Measurements from ENCODE around the gene SEMA7A. TPM values are rescaled to one million over a fixed set of nuclear protein-coding genes. Genes with fewer than 3 reads are reported as not detected.
A peak's percentile ranks its signal among the peaks of the same experiment; 100 is the strongest.

The SEMA7A gene
- total RNA-seq, 1 experiment from 2014 or later = 74.8 TPM

DNA sequence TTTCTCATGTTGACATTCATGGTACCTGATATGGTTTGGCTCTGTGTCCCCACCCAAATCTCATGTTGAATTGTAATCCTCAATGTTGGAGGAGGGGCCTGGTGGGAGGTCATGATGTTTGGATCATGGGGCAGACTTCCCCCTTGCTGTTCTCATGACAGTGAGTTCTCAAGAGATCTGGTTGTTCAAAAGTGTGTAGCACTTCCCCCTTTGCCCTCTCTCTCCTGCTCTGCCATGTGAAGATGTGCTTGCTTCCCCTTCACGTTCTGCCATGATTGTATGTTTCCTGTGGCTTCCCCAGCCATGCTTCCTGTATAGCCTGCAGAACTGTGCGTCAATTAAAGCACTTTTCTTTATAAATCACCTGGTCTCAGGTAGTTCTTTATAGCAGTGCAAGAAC is 30.5 kb upstream of the SEMA7A start:
- no TSS peak for BruUV-seq (replicated peaks)
- no peak for DNase-seq
- no peaks in the 10 kb centered on the region for H3K27me3 Mint-ChIP-seq (ENCODE audit: unreplicated experiment)
- CTCF ChIA-PET = no interaction called here
- TF ChIP-seq, protein P1, sequence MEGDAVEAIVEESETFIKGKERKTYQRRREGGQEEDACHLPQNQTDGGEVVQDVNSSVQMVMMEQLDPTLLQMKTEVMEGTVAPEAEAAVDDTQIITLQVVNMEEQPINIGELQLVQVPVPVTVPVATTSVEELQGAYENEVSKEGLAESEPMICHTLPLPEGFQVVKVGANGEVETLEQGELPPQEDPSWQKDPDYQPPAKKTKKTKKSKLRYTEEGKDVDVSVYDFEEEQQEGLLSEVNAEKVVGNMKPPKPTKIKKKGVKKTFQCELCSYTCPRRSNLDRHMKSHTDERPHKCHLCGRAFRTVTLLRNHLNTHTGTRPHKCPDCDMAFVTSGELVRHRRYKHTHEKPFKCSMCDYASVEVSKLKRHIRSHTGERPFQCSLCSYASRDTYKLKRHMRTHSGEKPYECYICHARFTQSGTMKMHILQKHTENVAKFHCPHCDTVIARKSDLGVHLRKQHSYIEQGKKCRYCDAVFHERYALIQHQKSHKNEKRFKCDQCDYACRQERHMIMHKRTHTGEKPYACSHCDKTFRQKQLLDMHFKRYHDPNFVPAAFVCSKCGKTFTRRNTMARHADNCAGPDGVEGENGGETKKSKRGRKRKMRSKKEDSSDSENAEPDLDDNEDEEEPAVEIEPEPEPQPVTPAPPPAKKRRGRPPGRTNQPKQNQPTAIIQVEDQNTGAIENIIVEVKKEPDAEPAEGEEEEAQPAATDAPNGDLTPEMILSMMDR (IDR thresholded peaks at IDR 0.05; ENCODE audit: unreplicated experiment) = no peak
- intact Hi-C loops (cut with micrococcal nuclease; ENCODE audit: unreplicated experiment) = no loop called here
- peaks cover 26% of the 10 kb centered on the region for H3K4me1 Mint-ChIP-seq (ENCODE audit: low read depth, unreplicated experiment)
- no peak overlapping the region for H3K27ac Mint-ChIP-seq (ENCODE audit: unreplicated experiment)
- H3K9me3 Mint-ChIP-seq (ENCODE audit: low read depth, unreplicated experiment) = peaks cover 9% of the 10 kb centered on the region
- peaks cover 19% of the 10 kb centered on the region for H3K36me3 Mint-ChIP-seq (ENCODE audit: insufficient read depth, unreplicated experiment)
- H3K4me3 Mint-ChIP-seq (ENCODE audit: low read depth, unreplicated experiment) = no peak overlapping the region

DNA sequence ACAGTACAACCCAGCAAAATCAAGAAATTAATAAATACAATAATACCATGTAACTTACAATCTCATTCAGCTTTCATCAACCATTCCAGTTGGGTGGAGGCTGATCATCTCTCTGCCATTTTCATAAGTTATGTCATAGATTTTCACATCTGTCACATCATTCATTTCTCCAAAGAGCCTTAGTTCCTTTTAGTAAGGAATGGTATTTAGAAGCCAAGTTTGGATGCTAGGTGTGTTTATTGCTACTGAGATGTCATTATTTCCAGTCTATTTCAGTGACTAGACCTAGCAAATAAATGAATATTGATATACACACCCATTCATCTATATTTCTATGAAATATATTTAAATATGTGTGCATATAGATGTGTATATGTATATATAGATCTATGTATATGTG is 29.9 kb upstream of the SEMA7A start:
- CTCF ChIA-PET = no interaction called here
- TF ChIP-seq, protein P1 (IDR thresholded peaks at IDR 0.05; ENCODE audit: unreplicated experiment) = no peak
- peaks cover 19% of the 10 kb centered on the region for H3K36me3 Mint-ChIP-seq (ENCODE audit: insufficient read depth, unreplicated experiment)
- H3K9me3 Mint-ChIP-seq (ENCODE audit: low read depth, unreplicated experiment) = peaks cover 9% of the 10 kb centered on the region
- no TSS peak for BruUV-seq (replicated peaks)
- H3K4me1 Mint-ChIP-seq (ENCODE audit: low read depth, unreplicated experiment) = peaks cover 26% of the 10 kb centered on the region
- H3K4me3 Mint-ChIP-seq (ENCODE audit: low read depth, unreplicated experiment) = no peak overlapping the region
- intact Hi-C loops (cut with micrococcal nuclease; ENCODE audit: unreplicated experiment) = no loop called here
- no peak for DNase-seq
- no peak overlapping the region for H3K27ac Mint-ChIP-seq (ENCODE audit: unreplicated experiment)
- no peaks in the 10 kb centered on the region for H3K27me3 Mint-ChIP-seq (ENCODE audit: unreplicated experiment)

DNA sequence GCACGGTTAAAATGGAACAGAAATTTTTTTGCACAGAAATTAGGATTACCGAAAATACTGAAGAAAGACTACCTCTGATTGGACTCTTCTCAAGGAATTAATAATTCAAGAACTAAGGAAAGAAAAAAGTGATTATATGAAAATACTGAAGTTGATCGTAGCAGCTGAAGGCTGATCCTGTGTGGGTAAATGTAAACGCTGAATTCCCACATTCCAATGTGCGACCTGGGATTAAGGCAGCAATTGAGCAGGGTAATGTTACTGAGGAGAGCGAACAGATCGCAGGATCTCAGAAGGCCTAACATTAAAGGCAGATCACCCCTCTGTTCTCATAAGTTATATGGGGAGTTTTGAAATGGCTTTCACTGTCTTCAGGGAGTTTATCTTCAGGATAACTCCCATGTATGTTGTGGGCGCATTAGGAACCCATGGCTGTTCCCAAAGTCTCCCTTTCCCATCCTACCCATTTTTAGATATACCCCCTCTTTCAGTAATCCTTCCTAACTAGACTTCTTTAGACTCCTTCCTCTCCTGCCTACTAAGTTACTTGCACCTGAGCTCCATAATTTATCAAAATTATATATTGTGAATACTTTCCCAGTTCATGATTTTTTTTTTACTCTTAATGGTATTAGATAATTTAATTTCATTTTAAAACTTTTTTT is 28.2 kb upstream of the SEMA7A start:
- Mint-ChIP-seq H3K27ac (ENCODE audit: unreplicated experiment) (peak overlapping the region; percentile 2), H3K4me1 (ENCODE audit: low read depth, unreplicated experiment) (peaks cover 26% of the 10 kb centered on the region), H3K36me3 (ENCODE audit: insufficient read depth, unreplicated experiment) (peaks cover 19% of the 10 kb centered on the region), H3K9me3 (ENCODE audit: low read depth, unreplicated experiment) (peaks cover 9% of the 10 kb centered on the region), H3K27me3 (ENCODE audit: unreplicated experiment) (no peaks in the 10 kb centered on the region), H3K4me3 (ENCODE audit: low read depth, unreplicated experiment) (peak overlapping the region; percentile 66)
- CTCF ChIA-PET = interaction anchor here (0.7 to 1.8 kb wide), 7 partner anchors 9 to 87 kb away, joined by 3 to 9 read pairs (median 4); partner anchors contain the start of gene ARID3B
- TF ChIP-seq, protein P1 (IDR thresholded peaks at IDR 0.05; ENCODE audit: unreplicated experiment) = no peak
- intact Hi-C loops (cut with micrococcal nuclease; ENCODE audit: unreplicated experiment) = loop anchor here (2.0 kb wide), 1 partner anchor 85 kb away; no protein-coding TSS in a partner anchor
- no TSS peak for BruUV-seq (replicated peaks)
- no peak for DNase-seq

DNA sequence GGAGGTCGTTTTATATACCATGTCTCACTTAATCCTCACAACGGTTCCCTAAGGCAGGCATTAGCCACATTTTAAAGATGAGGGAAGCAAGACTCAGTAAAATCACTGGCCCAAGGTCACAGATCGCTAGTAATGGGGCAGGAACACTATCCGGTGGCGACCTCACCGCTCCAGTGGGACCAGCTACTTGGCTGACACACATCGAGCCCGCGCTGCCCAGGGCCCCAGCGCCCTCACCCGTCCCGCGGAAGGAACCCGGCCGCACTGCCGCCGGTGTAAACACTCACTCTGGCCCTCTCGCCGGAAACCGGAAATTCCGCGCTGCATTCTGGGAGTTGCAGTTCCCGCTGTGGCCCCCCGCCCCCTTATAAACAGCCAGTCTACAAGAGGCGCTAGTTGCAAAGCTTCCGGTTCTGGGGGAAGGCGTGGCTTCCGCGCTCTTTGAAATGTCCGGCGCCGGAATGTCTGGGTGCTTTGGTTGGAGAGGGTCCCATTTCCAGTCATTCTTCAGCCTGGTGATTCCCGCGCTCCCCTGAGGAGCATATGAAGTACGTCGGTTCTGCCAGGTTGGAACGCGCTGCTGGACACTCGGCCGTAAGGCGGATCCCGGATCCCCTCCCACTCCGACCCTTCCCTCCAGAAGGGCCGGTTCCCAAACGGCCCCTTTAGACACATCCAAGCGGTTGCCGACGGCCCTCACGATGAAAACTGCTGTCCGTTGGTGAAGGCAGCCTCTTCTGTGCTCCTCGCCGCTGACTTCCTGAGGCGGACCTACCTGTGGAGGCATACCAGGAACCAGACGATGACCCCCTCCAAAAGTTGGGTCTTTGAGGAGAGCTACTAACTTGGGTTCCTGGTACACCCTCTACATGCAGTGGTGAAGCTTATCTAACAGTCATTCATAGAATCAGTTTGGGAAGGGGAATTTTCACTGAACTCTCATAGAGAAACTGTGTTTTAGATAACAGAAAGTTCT is 27.4 kb upstream of the SEMA7A start, which contains the start of gene UBL7:
Gene UBL7 (minus strand): TSS at position 290 of the 976 bp plus-strand sequence. CDS start 2,293 bp downstream, outside the sequence.
- peak within 1 kb of the TSS; percentile 2 for H3K27ac Mint-ChIP-seq (ENCODE audit: unreplicated experiment)
- peaks cover 26% of the 10 kb centered on the region for H3K4me1 Mint-ChIP-seq (ENCODE audit: low read depth, unreplicated experiment)
- H3K36me3 Mint-ChIP-seq (ENCODE audit: insufficient read depth, unreplicated experiment) = peaks cover 19% of the 10 kb centered on the region
- H3K9me3 Mint-ChIP-seq (ENCODE audit: low read depth, unreplicated experiment) = peaks cover 9% of the 10 kb centered on the region
- intact Hi-C loops (cut with micrococcal nuclease; ENCODE audit: unreplicated experiment) = loop anchor here (2.0 kb wide), 1 partner anchor 86 kb away; no protein-coding TSS in a partner anchor
- CTCF ChIA-PET = interaction anchor here (0.6 to 1.8 kb wide), 9 partner anchors 10 to 149 kb away, joined by 3 to 9 read pairs (median 3); partner anchors contain the start of gene ARID3B
- peak within 1 kb of the TSS; percentile 66 for H3K4me3 Mint-ChIP-seq (ENCODE audit: low read depth, unreplicated experiment)
- no peaks in the 10 kb centered on the region for H3K27me3 Mint-ChIP-seq (ENCODE audit: unreplicated experiment)
- DNase-seq = peak; percentile 98
- BruUV-seq (replicated peaks) = TSS peak; percentile 83
- TF ChIP-seq, protein P1 (IDR thresholded peaks at IDR 0.05; ENCODE audit: unreplicated experiment) = no peak
